Liver (tissue), 9 donors: ENCODE data around the gene RPS19BP1. TPM values are rescaled to one million over a fixed set of nuclear protein-coding genes. Genes with fewer than 3 reads are reported as not detected.

Experiments used
- DNase-seq: peaks from one replicate; pipeline ENCODE4 v3.0.0-alpha.2; 2017; ENCODE audit warnings: low spot score
- H3K27ac ChIP-seq, 2 donors: one replicate each; pipeline ENCODE4 v1.7.0; 2013; ENCODE audit warnings: inconsistent platforms in 2 of 2, low read length in 2 of 2, control low read depth in 1 of 2, low read depth in 1 of 2, mild to moderate bottlenecking in 1 of 2
- H3K27me3 ChIP-seq, 4 donors: one replicate each; pipeline versions ENCODE4 v1.6.1 to v1.7.0; 2013; ENCODE audit warnings: low read length in 3 of 4, inconsistent platforms in 1 of 4, mild to moderate bottlenecking in 1 of 4, moderate library complexity in 1 of 4; ENCODE audit not compliant: control insufficient read depth in 4 of 4, insufficient read depth in 4 of 4
- H3K36me3 ChIP-seq, 4 donors: one replicate each; pipeline versions ENCODE4 v1.6.1 to v1.7.0; 2013; ENCODE audit warnings: low read length in 3 of 4, mild to moderate bottlenecking in 3 of 4, low read depth in 1 of 4, moderate library complexity in 1 of 4; ENCODE audit not compliant: control insufficient read depth in 4 of 4, insufficient read depth in 3 of 4
- H3K4me1 ChIP-seq, 4 donors: one replicate each; pipeline versions ENCODE4 v1.6.1 to v1.7.0; 2013; ENCODE audit warnings: low read length in 3 of 4, mild to moderate bottlenecking in 3 of 4, moderate library complexity in 1 of 4; ENCODE audit not compliant: control insufficient read depth in 4 of 4, insufficient read depth in 4 of 4
- H3K4me3 ChIP-seq, 3 donors: one replicate each; pipeline versions ENCODE4 v1.6.1 to v1.7.0; 2013; ENCODE audit warnings: low read length in 3 of 3, control low read depth in 1 of 3, low read depth in 1 of 3, mild to moderate bottlenecking in 1 of 3
- H3K9ac ChIP-seq, 2 donors: one replicate each; pipeline ENCODE4 v1.7.0; 2013; ENCODE audit warnings: low read length in 2 of 2, mild to moderate bottlenecking in 2 of 2, moderate library complexity in 2 of 2, control low read depth in 1 of 2, low read depth in 1 of 2
- H3K9me3 ChIP-seq, 4 donors: one replicate each; pipeline versions ENCODE4 v1.6.1 to v1.7.0; 2013; ENCODE audit warnings: low read length in 3 of 4; ENCODE audit not compliant: control insufficient read depth in 4 of 4
- FOXA1 ChIP-seq: IDR thresholded peaks from 2 replicates; pipeline ENCODE4 v1.6.1; 2016; ENCODE audit warnings: antibody characterized with exemption
- FOXA2 ChIP-seq: IDR thresholded peaks from 2 replicates; pipeline ENCODE4 v1.6.1; 2016; ENCODE audit warnings: antibody characterized with exemption
- GABPA ChIP-seq, 2 donors: IDR thresholded peaks in 1 of 2; conservative IDR thresholded peaks in 1 of 2; 2 replicates each; pipeline ENCODE4 v1.6.1; 2016; ENCODE audit warnings: antibody characterized with exemption in 2 of 2, mild to moderate bottlenecking in 1 of 2, moderate library complexity in 1 of 2
- HNF4A ChIP-seq, 2 donors: conservative IDR thresholded peaks; 2 replicates each; pipeline ENCODE4 v1.6.1; 2016; ENCODE audit warnings: antibody characterized with exemption in 2 of 2, mild to moderate bottlenecking in 2 of 2
- HNF4G ChIP-seq: IDR thresholded peaks from 2 replicates; pipeline ENCODE4 v1.6.1; 2016; ENCODE audit warnings: antibody characterized with exemption
- JUND ChIP-seq, 2 donors: IDR thresholded peaks; 2 replicates each; pipeline ENCODE4 v1.6.1; 2016; ENCODE audit warnings: antibody characterized with exemption in 2 of 2
- NR2F2 ChIP-seq: IDR thresholded peaks from 2 replicates; pipeline ENCODE4 v1.6.1; 2016; ENCODE audit warnings: antibody characterized with exemption
- RAD21 ChIP-seq, 2 donors: IDR thresholded peaks; 2 replicates each; pipeline ENCODE4 v1.6.1; 2016; ENCODE audit warnings: antibody characterized with exemption in 2 of 2, mild to moderate bottlenecking in 2 of 2
- SP1 ChIP-seq: IDR thresholded peaks from 2 replicates; pipeline ENCODE4 v1.6.1; 2018; ENCODE audit warnings: antibody characterized with exemption, mild to moderate bottlenecking
- TAF1 ChIP-seq: conservative IDR thresholded peaks from 2 replicates; pipeline ENCODE4 v1.6.1; 2016; ENCODE audit warnings: antibody characterized with exemption, mild to moderate bottlenecking
- YY1 ChIP-seq: IDR thresholded peaks from 2 replicates; pipeline ENCODE4 v1.6.1; 2016; ENCODE audit warnings: antibody characterized with exemption, mild to moderate bottlenecking
- WGBS: extraction: QIAGEN DNeasy Blood & Tissue Kit; methylation state at CpG from one replicate; pipeline ENCODE4 v1.1.7; 2013; 5-methylcytosine and 5-hydroxymethylcytosine counted together
- polyA plus RNA-seq, 2 donors: library from polyadenylated mRNA; stranded (reverse) in 1 of 2; unstranded in 1 of 2; fragments of 200-250 nt in 1 of 2; fragments of >200 nt in 1 of 2; fragmentation: Nextera tagmentation in 1 of 2; extraction: Ambion mirVana in 1 of 2; gene quantifications; one replicate each; pipeline versions ENCODE4 v1.2.1 to v1.2.3, GENCODE V29; 2013 to 2015
- total RNA-seq, 2 donors: library from RNA; depleted of rRNA; stranded (reverse); fragments of >200 nt; gene quantifications; one replicate each; pipeline ENCODE4 v1.2.3, GENCODE V29; 2014
- TF ChIP-seq, protein P1 (sequence below): IDR thresholded peaks from 2 replicates; pipeline ENCODE4 v1.6.1; 2016; ENCODE audit warnings: antibody characterized with exemption
- TF ChIP-seq, protein P2 (sequence below): IDR thresholded peaks from 2 replicates; pipeline ENCODE4 v1.6.1; 2016; ENCODE audit warnings: antibody characterized with exemption, mild to moderate bottlenecking
- TF ChIP-seq, protein P3 (sequence below): IDR thresholded peaks from 2 replicates; pipeline ENCODE4 v1.6.1; 2016; ENCODE audit warnings: antibody characterized with exemption
- TF ChIP-seq, protein P4 (sequence below): IDR thresholded peaks from 2 replicates; pipeline ENCODE4 v1.6.1; 2016; ENCODE audit warnings: antibody characterized with exemption
- TF ChIP-seq, protein P5 (sequence below): fragments of 150-350 bp; IDR thresholded peaks from 2 replicates; pipeline ENCODE4 v1.5.1; 2017; ENCODE audit warnings: improper control_type of control experiment, low read depth, low read length; ENCODE audit not compliant: missing input control
- donor health status: healthy.
- donor health status: healthy.
- donor health status: healthy.
- donor health status: healthy.
- donor health status: healthy.

RPS19BP1 gene
- total and polyA plus RNA-seq, 4 donors = 36.3 to 89.6 (median 63.3) TPM

DNA sequence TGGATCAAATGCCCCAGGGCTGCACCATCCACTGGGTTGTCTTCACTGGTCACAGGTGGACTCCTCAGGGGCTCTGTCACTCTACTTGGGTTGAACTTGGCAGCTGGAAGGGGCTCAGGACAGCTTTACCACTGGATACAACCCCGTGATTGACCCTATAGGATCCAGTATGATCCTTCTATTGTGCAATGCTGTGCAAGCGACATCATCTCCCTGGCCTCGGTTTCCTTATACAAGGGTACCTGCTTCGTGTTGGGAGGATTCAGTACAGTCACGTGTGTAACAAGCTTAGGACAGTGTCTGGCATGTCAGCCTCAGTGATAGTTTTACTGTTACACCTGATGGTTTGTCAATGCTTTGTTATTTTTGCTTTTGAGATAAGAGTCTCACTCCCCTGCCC, 51.0 kb downstream of the RPS19BP1 start:
- TF ChIP-seq NR2F2 (no peak), HNF4A (conservative IDR thresholded peaks at IDR 0.05) (no peak), GABPA (IDR thresholded peaks at IDR 0.05 in 1 of 2, conservative IDR thresholded peaks at IDR 0.05 in 1 of 2) (no peak), FOXA2 (no peak), RAD21 (IDR thresholded peaks at IDR 0.05) (no peak), TAF1 (no peak), FOXA1 (no peak)
- TF ChIP-seq, protein P1, sequence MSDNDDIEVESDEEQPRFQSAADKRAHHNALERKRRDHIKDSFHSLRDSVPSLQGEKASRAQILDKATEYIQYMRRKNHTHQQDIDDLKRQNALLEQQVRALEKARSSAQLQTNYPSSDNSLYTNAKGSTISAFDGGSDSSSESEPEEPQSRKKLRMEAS = no peak
- no peak for DNase-seq
- Histone ChIP-seq H3K9me3 (no peaks in the 10 kb centered on the region), H3K4me3 (no peak overlapping the region), H3K9ac (no peak overlapping the region), H3K4me1 (no peaks in the 10 kb centered on the region), H3K36me3 (no peaks in the 10 kb centered on the region), H3K27ac (no peak overlapping the region), H3K27me3 (no peaks in the 10 kb centered on the region)
- WGBS = 86% methylated on average over 5 of the region's 5 CpGs

DNA sequence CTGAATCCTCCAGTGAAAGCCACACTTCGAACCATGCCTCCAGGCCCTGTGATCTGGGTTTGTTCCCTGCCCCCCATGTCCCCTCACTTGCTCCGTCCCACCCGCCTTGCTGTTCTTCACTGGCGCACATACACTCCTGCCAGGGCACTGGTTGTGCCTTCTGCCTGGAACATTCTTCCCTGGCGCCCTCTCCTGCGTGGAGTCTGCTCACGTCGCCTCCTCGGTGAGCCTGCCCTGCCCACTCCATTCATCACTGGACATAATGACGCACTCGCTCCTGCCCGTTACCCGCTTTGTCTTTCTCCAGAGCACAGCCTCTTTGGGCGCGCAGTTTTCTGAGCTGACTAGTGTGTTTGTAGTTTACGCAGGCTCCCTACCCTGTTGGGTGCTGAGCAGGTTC, 51.5 kb downstream of the RPS19BP1 start:
- no peaks in the 10 kb centered on the region for H3K36me3 ChIP-seq
- WGBS = 93% methylated on average over 16 of the region's 16 CpGs
- TF ChIP-seq, protein P2, sequence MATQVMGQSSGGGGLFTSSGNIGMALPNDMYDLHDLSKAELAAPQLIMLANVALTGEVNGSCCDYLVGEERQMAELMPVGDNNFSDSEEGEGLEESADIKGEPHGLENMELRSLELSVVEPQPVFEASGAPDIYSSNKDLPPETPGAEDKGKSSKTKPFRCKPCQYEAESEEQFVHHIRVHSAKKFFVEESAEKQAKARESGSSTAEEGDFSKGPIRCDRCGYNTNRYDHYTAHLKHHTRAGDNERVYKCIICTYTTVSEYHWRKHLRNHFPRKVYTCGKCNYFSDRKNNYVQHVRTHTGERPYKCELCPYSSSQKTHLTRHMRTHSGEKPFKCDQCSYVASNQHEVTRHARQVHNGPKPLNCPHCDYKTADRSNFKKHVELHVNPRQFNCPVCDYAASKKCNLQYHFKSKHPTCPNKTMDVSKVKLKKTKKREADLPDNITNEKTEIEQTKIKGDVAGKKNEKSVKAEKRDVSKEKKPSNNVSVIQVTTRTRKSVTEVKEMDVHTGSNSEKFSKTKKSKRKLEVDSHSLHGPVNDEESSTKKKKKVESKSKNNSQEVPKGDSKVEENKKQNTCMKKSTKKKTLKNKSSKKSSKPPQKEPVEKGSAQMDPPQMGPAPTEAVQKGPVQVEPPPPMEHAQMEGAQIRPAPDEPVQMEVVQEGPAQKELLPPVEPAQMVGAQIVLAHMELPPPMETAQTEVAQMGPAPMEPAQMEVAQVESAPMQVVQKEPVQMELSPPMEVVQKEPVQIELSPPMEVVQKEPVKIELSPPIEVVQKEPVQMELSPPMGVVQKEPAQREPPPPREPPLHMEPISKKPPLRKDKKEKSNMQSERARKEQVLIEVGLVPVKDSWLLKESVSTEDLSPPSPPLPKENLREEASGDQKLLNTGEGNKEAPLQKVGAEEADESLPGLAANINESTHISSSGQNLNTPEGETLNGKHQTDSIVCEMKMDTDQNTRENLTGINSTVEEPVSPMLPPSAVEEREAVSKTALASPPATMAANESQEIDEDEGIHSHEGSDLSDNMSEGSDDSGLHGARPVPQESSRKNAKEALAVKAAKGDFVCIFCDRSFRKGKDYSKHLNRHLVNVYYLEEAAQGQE = no peak
- DNase-seq = no peak
- H3K4me1 ChIP-seq = no peaks in the 10 kb centered on the region
- H3K27me3 ChIP-seq = no peaks in the 10 kb centered on the region
- H3K9me3 ChIP-seq = no peaks in the 10 kb centered on the region
- H3K4me3 ChIP-seq = no peak overlapping the region
- H3K27ac ChIP-seq = no peak overlapping the region
- H3K9ac ChIP-seq = no peak overlapping the region

DNA sequence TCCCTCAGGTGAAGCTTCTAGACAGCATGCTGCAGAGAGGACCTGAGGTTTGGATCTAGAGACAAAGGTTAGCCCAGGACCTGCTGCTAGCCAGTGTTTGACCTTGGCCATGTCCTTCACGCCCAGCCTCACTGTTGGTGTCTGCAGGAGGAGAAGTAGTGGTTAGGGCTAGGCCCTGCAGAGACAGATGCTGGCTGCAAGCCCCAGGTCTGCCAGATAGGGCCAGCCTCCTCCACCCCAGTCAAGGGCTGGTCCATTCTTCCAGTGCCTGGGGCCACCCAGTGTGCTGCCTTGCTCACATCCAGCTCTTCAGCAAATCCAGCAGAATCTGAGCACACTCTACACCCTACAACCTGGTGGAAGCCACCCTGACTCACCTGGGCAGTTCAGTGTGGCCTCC, 52.0 kb downstream of the RPS19BP1 start:
- 79% methylated on average over 1 of the region's 1 CpG for WGBS
- Histone ChIP-seq H3K4me3 (no peak overlapping the region), H3K27me3 (no peaks in the 10 kb centered on the region), H3K4me1 (no peaks in the 10 kb centered on the region), H3K9ac (no peak overlapping the region), H3K9me3 (no peaks in the 10 kb centered on the region), H3K27ac (no peak overlapping the region), H3K36me3 (no peaks in the 10 kb centered on the region)
- DNase-seq = no peak
- TF ChIP-seq RAD21 (IDR thresholded peaks at IDR 0.05) (no peak), NR2F2 (no peak), JUND (IDR thresholded peaks at IDR 0.05) (no peak), HNF4A (conservative IDR thresholded peaks at IDR 0.05) (no peak), FOXA2 (no peak), FOXA1 (no peak), HNF4G (no peak), YY1 (no peak), SP1 (no peak), TAF1 (no peak)
- TF ChIP-seq, protein P3, sequence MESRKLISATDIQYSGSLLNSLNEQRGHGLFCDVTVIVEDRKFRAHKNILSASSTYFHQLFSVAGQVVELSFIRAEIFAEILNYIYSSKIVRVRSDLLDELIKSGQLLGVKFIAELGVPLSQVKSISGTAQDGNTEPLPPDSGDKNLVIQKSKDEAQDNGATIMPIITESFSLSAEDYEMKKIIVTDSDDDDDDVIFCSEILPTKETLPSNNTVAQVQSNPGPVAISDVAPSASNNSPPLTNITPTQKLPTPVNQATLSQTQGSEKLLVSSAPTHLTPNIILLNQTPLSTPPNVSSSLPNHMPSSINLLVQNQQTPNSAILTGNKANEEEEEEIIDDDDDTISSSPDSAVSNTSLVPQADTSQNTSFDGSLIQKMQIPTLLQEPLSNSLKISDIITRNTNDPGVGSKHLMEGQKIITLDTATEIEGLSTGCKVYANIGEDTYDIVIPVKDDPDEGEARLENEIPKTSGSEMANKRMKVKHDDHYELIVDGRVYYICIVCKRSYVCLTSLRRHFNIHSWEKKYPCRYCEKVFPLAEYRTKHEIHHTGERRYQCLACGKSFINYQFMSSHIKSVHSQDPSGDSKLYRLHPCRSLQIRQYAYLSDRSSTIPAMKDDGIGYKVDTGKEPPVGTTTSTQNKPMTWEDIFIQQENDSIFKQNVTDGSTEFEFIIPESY = no peak
- TF ChIP-seq, protein P4, sequence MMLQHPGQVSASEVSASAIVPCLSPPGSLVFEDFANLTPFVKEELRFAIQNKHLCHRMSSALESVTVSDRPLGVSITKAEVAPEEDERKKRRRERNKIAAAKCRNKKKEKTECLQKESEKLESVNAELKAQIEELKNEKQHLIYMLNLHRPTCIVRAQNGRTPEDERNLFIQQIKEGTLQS = no peak
- TF ChIP-seq, protein P2 = no peak
- TF ChIP-seq, protein P1 = no peak
- TF ChIP-seq, protein P5, sequence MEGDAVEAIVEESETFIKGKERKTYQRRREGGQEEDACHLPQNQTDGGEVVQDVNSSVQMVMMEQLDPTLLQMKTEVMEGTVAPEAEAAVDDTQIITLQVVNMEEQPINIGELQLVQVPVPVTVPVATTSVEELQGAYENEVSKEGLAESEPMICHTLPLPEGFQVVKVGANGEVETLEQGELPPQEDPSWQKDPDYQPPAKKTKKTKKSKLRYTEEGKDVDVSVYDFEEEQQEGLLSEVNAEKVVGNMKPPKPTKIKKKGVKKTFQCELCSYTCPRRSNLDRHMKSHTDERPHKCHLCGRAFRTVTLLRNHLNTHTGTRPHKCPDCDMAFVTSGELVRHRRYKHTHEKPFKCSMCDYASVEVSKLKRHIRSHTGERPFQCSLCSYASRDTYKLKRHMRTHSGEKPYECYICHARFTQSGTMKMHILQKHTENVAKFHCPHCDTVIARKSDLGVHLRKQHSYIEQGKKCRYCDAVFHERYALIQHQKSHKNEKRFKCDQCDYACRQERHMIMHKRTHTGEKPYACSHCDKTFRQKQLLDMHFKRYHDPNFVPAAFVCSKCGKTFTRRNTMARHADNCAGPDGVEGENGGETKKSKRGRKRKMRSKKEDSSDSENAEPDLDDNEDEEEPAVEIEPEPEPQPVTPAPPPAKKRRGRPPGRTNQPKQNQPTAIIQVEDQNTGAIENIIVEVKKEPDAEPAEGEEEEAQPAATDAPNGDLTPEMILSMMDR = no peak
